GM11168 (cell line): ENCODE results near the gene ARHGAP30.
"Not testable (repeated sequence)": the region's sequence is repeated elsewhere in the genome, so short reads cannot be mapped to it uniquely, and the experiment has no call there.

Source experiments
- in situ Hi-C: fragments of 300-500 bp; cut with MboI; formaldehyde crosslinking; loops from one replicate; pipeline ENCODE4 v1.12.0; 2022; ENCODE audit warnings: low sequenced_read_pairs; ENCODE audit not compliant: unreplicated experiment

Gene ARHGAP30

DNA sequence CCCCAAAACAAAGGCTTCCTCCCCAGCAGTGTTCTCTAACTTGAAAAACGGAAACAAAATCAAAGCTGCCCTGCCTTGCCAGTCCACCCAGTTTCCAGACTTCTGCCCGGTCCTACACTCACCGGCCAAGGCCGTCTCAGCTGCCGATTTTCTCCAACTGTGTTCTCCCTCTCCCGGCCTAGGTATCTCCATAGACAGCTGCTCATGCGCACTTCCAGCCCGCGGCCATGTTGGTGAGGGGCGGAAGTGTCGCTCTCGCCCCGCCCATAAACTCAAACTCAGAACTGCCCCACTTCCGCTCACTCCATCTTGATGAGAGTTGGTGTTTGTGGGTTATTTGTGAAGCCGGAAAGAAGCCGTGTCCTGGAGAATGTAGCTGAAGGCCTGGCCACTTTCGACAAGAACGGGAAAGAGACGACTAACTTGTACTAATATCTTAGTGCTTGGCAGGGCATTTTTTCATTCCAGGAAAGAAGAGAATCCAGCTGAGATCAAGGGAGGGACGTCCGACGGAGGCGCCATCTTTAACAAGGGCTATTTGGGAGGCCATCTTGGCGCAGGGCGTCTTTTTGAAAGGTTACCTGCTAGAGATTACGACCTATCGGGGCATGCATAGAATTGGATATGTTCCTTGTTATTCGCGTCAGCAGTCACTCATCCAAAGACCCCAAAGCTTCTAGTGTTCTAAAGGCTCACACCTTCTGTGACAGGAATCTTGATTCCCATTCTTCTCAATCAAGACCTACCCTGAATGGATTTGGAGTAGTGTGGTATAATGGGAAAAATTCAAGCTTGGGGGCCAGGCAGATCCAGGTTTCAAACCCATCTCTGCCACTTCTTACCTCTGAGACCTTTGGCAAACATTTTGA, 23.7 kb downstream of the ARHGAP30 start, which contains the start of gene USF1:
Gene USF1 (minus strand): TSS at position 242 of the 869 bp plus-strand sequence. CDS start 2,702 bp downstream, outside the sequence.
- in situ Hi-C loops: no loop called here

DNA sequence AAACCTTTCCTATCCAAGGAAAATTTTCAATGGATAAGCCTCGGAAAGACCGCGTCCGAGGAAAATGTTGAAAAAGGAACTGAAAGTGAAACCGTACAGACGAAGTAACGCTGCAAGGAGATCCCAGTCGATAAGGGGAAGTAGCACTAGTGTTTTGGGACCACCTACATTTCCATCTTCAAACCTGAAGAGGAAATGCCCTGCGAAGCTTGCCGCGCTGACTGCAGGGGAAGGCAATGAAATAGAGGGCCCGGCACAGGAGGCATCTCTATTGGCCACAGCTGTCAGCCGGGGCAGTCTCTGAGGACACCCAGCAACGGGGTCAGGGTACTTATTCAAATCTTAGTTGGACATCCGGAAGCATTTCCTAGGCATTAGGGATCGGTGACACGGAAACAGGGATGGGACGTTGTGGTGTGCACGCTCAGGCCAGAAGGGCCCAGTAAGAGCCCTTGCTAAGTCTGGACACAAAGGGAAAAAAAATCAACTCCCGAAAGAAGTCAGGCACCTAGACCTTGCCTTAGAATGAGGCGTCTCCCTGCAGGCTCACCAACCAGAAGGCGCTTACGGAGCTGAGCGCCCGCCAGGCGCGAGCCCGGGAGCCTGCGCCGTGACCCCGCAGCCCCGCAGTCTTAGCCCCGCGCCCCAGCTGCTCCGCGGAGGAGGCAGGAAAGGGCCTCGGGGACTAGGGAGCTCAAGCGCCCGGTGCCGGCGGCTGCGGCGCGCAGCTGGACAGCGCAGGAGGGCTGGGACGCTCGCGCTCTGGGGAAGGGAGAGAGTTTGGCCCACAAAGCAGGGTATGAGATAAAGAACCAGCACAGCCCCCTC, 24.6 kb downstream of the ARHGAP30 start:
- in situ Hi-C loops: no loop called here

DNA sequence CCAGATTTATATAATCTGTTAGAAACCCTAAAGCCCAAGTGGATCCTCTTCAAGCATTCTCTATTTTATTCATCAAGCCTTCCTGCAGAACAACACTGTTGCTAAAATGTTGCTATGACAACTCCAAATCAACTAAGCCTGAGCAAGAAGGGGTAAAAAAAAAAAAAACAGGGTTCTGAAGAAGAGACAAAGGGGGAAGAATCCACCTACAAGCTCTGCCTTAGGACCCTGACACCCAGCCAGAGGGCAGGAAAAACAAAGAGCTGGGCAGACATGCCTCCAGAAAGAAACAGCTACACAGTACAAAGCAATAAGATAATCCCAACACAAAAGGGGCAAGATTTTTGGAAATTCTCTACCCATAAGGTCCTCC, 25.2 kb downstream of the ARHGAP30 start:
- in situ Hi-C loops: no loop called here

DNA sequence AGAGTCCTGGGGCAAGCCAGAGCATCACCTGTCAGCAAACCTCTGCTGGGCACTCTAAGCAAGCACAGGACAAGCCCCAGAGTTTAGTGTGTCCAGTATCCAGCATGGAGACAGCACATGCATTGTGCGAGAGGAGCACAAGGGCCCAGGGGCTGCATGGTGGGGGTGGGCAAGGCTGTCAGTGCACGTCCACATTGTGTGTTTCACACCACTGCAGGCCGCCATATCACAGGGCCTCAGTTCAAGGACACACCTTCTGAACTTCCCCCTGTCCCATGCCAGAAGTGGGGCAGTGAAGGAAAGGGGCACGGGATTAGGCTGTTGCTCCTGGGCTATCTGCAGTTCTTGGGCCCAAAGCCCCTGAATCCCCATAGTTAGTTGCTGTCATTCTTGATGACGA, 30.1 kb downstream of the ARHGAP30 start:
- in situ Hi-C loops: no loop called here

DNA sequence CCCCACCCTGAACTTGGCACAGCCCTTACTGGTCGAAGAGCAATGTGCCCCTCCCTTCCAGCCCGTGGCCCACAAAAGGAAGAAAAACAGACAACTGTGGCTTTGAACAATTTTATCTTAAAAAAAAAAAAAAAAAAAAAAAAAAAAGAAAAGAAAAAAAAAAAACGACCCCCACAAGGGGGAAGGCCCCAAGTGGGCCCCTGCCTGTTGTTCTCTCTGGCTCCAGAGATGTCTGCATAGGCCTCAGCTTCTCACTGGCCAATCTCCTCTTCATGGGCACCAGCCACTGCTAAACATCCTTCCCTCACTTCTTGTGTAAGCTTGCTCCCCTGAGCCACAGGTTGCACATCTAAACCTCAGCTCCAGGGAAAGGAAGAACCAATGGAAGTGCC, 30.5 kb downstream of the ARHGAP30 start:
- in situ Hi-C loops: no loop called here

DNA sequence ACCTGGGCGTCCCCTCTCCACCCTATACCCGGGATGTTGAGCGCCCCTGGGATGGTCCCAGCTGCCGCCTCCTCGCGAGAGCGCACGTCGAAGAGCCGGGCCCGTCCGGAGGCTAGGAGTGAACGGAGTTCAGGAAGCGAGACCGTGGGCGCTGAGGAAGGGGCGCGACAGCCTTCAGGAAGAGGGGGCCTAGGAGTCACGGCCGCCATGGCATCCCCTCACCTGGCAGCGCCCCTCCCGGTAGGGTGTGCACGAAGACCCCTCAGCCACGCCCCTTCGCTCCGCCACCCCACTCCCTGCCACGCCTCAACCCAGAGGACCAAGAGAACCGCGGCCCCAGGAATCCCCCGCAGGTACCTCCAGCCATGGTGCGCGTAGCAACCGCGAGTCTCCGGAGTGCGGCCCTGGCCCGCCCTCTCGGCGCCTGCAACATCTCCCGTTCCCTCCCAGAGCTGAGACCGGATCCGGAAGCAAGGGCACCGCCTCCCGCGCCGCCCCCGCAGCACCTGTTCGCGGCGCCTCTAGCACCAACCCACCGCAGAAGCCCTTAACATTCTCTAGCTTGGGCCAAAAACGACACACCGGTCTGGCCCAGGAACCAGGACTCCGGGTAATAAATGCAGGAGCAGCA, 31.1 kb downstream of the ARHGAP30 start, which contains the start of gene TSTD1:
Gene TSTD1 (minus strand): TSS at position 442 of the 631 bp plus-strand sequence. CDS start 75 bp downstream, at position 367.
- in situ Hi-C loops: no loop called here

DNA sequence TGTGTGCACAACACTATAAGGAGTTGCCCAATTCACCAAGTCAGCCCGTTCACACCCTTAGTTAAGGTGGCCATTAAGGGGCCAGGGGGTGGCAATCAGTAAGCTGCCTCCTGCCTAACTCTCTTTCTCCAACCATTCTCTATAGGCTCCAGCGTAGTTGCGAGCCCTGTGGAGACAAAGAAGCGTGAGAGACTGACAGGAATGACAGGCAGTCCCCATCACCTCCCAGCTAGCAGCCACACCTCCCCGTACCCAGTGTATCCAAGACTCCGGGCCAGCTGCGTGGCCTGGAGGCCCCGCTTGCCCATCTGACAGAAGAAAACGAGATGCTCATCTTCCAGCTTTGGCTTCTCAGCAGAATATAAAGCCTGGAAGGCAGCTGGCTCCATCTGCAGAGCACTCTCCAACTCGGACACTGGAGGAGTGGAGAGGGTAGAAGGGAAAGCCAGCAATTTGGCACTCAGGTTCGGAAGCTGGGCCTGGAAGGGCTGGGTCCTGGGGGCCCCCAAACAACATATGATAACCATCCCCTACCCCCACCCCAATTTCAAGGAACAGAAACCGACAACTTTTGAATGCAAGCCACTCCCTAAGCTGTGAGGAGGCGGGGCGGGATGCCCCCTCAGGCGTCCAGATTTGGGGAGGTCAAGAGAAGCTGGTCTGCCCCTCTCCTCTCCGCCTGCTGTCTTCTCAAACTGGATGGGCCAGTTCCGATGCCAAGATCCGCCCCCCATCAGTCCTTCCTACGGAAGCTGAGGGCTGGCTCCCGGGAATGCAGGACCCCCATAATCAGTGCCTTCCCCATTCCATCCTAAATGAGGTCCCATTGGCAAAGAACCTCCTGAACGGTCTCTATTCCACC, 31.8 kb downstream of the ARHGAP30 start:
- in situ Hi-C loops: no loop called here

DNA sequence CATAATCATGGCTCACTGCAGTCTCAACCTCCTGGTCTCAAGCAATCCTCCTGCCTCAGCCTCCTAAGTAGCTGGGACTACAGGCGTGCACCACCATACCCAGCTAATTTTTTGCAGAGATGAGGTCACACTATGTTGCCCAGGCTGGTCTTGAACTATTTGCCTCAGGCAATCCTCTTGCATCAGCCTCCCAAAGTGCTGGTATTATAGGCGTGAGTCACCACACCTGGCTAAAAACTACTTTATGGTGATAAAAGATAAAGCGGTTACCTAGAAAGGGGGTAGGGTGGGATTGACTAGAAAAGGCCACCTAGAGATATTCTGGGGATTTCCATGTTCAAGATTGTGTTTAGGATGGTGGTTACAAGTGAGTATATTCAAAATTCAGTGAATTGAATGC, 35.9 kb downstream of the ARHGAP30 start:
- in situ Hi-C loops: no loop called here

DNA sequence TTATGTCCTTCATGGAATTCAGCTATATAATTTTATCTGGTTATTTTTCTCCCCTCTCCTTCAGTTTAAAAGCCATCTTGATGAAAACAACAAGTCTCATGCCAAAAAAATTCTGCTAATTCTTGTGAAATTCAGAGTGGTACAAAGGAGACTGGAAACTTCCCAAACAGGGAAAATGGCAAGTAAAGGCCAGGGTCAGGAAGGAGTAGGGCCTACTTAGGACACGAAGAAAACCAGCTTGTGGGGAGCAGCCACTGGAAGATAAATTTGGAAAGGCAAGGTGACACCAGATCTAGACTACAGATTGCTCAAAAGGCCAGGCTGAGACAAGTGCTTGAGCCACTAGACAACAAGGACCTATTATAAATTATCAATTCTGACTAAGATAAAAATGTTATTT, 37.3 kb downstream of the ARHGAP30 start:
- in situ Hi-C loops: no loop called here

DNA sequence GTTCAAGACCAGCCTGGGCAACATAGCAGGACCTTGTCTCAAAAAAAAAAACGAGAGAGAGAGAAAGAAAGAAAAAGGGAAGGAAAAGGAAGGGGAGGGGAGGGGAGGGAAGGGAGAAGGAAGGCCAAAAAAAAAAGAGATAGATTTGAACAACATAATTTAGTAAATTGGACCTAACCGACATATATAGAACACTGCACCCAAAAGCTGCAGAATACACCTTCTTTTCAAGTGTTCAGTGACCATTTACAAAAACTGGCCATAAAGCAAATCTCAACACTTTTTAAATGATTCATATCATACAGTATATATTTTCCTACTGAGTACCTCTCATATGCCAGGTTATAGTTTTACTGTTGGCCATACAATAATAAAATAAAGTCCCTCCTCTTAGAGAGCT, 37.8 kb downstream of the ARHGAP30 start:
- in situ Hi-C loops: no loop called here

DNA sequence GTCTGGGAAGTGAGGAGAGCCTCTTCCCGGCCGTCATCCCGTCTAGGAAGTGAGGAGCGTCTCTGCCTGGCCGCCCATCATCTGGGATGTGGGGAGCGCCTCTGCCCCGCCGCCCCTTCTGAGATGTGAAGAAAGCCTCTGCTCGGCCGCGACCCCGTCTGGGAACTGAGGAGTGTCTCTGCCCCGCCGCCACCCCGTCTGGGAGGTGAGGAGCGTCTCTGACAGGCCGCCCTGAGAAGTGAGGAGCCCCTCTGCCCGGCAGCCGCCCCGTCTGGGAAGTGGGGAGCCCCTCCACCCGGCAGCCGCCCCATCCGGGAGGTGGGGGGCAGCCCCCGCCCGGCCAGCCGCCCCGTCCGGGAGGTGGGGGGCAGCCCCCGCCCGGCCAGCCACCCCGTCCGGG, 40.2 kb downstream of the ARHGAP30 start:
- in situ Hi-C loops: not testable (repeated sequence)

DNA sequence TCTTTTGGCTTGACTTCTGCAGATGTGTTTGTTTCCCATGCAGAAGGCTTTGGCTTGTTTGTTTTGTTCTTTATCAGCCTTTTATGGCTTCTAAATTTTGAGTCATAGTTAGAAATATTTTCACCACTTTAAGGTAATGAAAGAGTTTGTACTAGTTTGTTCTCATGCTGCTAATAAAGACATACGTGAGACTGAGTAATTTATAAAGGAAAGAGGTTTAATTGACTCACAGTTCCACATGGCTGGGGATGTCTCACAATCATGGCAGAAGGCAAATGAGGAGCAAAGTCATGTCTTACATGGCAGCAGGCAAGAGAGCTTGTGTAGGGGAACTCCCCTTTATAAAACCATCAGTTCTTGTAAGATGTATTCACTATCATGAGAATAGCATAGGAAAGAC, 42.7 kb downstream of the ARHGAP30 start:
- in situ Hi-C loops: not testable (repeated sequence)

DNA sequence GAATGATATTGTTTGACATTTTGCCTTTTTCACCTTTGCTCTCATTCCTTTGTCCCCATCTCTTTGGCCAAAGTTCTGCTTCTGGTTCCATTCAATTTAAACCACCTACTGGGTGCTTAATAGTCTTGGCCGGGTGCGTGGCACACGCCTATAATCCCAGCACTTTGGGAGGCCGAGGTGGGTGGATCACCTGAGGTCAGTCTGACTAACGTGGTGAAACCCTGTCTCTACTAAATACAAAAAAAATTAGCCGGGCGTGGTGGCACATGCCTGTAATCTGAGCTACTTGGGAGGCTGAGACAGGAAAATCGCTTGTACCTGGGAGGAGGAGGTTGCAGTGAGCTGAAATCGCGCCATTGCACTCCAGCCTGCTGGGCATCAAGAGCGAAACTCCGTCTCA, 47.3 kb downstream of the ARHGAP30 start:
- in situ Hi-C loops: not testable (repeated sequence)

DNA sequence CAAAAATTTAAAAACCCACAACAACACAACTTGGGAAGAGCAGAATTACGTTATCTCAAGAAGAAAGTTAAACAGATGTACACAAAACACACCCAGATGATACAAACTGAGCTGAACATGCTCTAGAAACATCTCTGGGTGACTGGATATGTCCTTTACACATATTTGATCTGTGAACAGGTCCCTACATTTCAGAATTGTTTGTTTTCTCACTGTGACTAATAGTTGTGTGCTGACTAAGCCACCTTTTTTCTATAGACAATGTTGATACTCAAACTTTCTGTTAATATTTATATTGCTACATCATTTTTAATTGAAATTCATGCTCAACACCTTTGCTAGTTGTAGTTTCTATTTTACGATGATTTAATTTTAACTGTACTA, 47.7 kb downstream of the ARHGAP30 start:
- in situ Hi-C loops: no loop called here

DNA sequence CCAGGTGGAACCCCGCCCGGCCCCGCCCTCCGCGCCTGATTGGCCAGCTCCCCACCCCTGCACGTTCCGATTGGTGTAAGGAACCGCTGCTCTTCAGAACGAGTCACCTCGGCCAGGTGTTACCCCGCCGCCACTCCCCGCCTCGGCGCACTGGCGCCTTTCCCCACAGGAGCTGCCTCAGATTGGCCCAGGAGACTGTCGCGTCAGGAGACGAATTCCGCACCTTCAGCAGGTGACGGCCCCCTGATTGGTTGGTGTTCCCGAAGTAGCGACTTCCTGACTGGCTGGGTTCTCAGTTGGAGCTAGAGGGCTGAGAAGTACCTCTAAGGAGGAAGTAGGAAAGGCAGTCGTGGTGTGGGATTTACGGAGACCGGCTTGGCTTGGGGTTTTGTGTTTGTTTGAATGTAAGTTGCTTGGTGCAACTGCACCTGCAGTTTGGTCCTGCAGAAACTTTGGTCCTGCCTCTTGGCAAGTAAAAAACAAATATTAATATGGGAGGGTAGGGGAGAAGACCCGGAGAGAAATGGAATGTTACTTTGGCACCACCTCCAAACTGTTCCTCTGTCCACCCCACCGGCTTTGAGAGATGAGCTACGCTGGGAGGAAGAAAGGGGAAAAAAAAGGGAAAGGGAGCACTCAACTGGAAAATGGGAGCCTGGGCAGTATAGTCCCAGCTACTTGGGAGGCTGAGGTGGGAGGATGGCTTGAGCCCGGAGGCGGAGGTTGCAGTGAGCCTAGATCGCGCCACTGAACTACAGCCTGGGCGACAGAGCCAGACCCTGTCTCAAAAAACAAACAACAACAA, 48.3 kb downstream of the ARHGAP30 start:
- in situ Hi-C loops: no loop called here

DNA sequence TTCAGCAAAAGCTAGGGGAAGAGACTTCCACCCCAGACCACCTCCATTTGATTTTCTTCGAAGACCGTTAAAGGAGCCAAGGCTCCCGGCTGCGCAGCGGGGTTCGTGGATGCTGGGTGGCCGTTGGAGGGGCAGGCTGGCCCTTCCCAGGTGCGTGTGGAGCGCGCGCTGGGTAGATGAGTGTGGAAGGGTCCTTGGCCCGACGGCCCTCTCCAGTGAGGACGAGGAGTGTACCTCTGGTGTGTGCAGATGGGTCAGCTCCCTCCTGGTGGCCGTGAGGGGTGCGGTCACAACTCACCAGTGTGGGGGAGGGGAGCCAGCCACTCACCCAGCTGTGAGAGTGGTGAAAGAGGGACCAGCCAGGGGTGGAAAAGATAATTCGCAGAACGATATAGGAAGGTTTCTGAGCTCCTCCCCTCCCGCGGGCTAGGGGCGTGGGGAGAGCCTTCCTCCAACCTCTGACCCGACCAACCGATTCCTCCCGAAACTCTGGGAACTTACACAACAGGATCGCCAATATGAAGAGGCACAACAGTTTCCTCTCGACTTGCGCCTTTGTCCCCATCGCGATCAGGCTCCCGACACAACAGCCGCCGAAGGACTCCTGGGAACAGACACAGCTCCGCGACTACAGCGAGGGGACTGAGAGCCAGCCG, 49.1 kb downstream of the ARHGAP30 start, which contains the start of gene F11R:
Gene F11R (minus strand): TSS at position 644 of the 656 bp plus-strand sequence. CDS start 79 bp downstream, at position 565.
- in situ Hi-C loops: no loop called here

DNA sequence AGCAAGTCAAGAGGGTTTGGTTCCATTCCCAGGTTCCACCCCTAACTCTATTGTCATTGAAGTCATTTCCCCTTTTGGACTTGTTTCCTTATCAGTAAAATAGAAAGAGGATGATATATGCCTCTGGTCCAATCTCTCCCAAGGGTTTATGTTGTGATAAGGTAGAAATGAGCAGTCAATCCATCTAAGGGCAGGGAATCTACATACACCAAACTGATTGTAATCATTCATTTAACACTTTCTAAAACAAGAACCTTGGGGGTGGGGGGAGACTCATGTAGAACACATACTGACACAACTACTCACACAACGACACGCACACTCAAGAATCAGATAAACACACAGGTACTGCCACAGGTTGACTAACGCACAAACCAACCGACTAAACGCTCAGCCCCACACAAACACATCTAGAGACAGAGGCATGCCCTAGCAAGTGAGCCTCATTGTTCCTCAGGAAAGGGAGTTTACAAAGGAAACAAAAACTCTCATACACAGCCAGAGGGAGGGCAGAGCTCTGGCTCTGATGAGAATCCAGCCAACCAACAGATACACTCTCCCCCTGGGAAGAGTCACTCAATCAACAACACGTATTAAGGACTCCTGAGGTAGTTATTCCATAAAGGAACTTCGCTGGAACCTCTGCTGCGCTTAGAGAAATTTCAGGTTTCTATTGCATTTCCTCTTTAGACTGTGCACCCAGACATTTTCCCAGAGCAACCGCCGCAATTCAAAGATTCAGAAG, 49.8 kb downstream of the ARHGAP30 start:
- in situ Hi-C loops: no loop called here
